HEK293 (cell line): Measurements from ENCODE around the gene GGT5.
"Not testable (repeated sequence)": the region's sequence is repeated elsewhere in the genome, so short reads cannot be mapped to it uniquely, and the experiment has no call there.

Experiments used
- CTCF ChIA-PET: fragments of 350-600 bp; formaldehyde crosslinking; extraction: SDS; loops from one replicate; lab custom pipeline; 2021; ENCODE audit warnings: antibody characterized with exemption; lab: Yijun Ruan, JAX
- POLR2A ChIA-PET: fragments of 300-600 bp; formaldehyde crosslinking; extraction: SDS; loops from one replicate; lab custom pipeline; 2020; ENCODE audit warnings: antibody characterized with exemption, inconsistent platforms; lab: Yijun Ruan, JAX
- H3K27ac ChIP-seq: fragments of 200-500 bp; sonication (Bioruptor generic); 2 replicates; pipeline ENCODE4 v1.5.1; 2014; ENCODE audit warnings: low read depth, low read length, control low read depth, inconsistent platforms; ENCODE audit errors: extremely low read depth
- H3K36me3 ChIP-seq, 2 experiments: fragments of 200-500 bp in 1 of 2; sonication (Bioruptor generic) in 1 of 2; 1 replicate in 1 of 2; 2 replicates in 1 of 2; pipeline ENCODE4 v1.5.1; 2014 to 2017; ENCODE audit warnings: inconsistent platforms in 2 of 2, low read length in 2 of 2; ENCODE audit not compliant: control insufficient read depth in 2 of 2, insufficient read depth in 1 of 2
- H3K4me1 ChIP-seq: fragments of 200-500 bp; sonication (Bioruptor generic); 2 replicates; pipeline ENCODE4 v1.5.1; 2014; ENCODE audit warnings: mild to moderate bottlenecking, low read length, inconsistent platforms; ENCODE audit not compliant: control insufficient read depth, insufficient read depth
- H3K4me3 ChIP-seq: 2 replicates; pipeline ENCODE4 v1.5.1; 2011; ENCODE audit warnings: low read depth, mild to moderate bottlenecking, control low read depth, low read length, moderate library complexity
- H3K9me3 ChIP-seq: fragments of 200-500 bp; sonication (Bioruptor generic); 2 replicates; pipeline ENCODE4 v1.5.1; 2014; ENCODE audit warnings: low read depth, low read length, inconsistent platforms; ENCODE audit not compliant: control insufficient read depth, insufficient read depth
- BCL11B ChIP-seq: fragments of 450-650 bp; formaldehyde crosslinking; IDR thresholded peaks from 2 replicates; pipeline ENCODE4 v1.5.1; 2016; ENCODE audit warnings: low read depth, missing biosample characterization, missing genetic modification characterization
- GLIS2 ChIP-seq: fragments of 450-650 bp; formaldehyde crosslinking; IDR thresholded peaks from 2 replicates; pipeline ENCODE4 v1.5.1; 2016; ENCODE audit warnings: missing biosample characterization, missing genetic modification characterization
- KLF9 ChIP-seq: fragments of 450-650 bp; formaldehyde crosslinking; IDR thresholded peaks from 2 replicates; pipeline ENCODE4 v1.5.1; 2016; ENCODE audit warnings: missing biosample characterization, missing genetic modification characterization, low read depth
- MZF1 ChIP-seq: fragments of 450-650 bp; formaldehyde crosslinking; IDR thresholded peaks from 2 replicates; pipeline ENCODE4 v1.5.1; 2017; ENCODE audit warnings: missing biosample characterization, missing genetic modification characterization, borderline replicate concordance
- SP2 ChIP-seq: fragments of 450-650 bp; formaldehyde crosslinking; IDR thresholded peaks from 2 replicates; pipeline ENCODE4 v1.5.1; 2016; ENCODE audit warnings: missing biosample characterization, missing genetic modification characterization
- SP7 ChIP-seq: fragments of 450-650 bp; formaldehyde crosslinking; IDR thresholded peaks from 2 replicates; pipeline ENCODE4 v1.5.1; 2016; ENCODE audit warnings: missing biosample characterization, missing genetic modification characterization
- YY1 ChIP-seq: fragments of 450-650 bp; formaldehyde crosslinking; IDR thresholded peaks from 2 replicates; pipeline ENCODE4 v1.5.1; 2018; ENCODE audit warnings: missing biosample characterization, missing genetic modification characterization
- ZBTB10 ChIP-seq: fragments of 450-650 bp; formaldehyde crosslinking; IDR thresholded peaks from 2 replicates; pipeline ENCODE4 v1.5.1; 2016; ENCODE audit warnings: missing biosample characterization, missing genetic modification characterization
- ZNF335 ChIP-seq: fragments of 450-650 bp; formaldehyde crosslinking; conservative IDR thresholded peaks from 2 replicates; pipeline ENCODE4 v1.5.1; 2016; ENCODE audit warnings: missing biosample characterization, missing genetic modification characterization
- ZNF473 ChIP-seq: fragments of 450-650 bp; formaldehyde crosslinking; IDR thresholded peaks from 2 replicates; pipeline ENCODE4 v1.5.1; 2017; ENCODE audit warnings: missing biosample characterization, missing genetic modification characterization
- ZNF501 ChIP-seq: fragments of 450-650 bp; formaldehyde crosslinking; IDR thresholded peaks from 2 replicates; pipeline ENCODE4 v1.5.1; 2016; ENCODE audit warnings: missing biosample characterization, missing genetic modification characterization
- ZNF610 ChIP-seq: fragments of 450-650 bp; formaldehyde crosslinking; IDR thresholded peaks from 2 replicates; pipeline ENCODE4 v1.5.1; 2016; ENCODE audit warnings: missing biosample characterization, missing genetic modification characterization, borderline replicate concordance
- ZNF660 ChIP-seq: fragments of 450-650 bp; IDR thresholded peaks from 2 replicates; pipeline ENCODE4 v1.5.1; 2018; ENCODE audit warnings: missing biosample characterization, mild to moderate bottlenecking, missing genetic modification characterization
- ZNF768 ChIP-seq: fragments of 450-650 bp; formaldehyde crosslinking; IDR thresholded peaks from 2 replicates; pipeline ENCODE4 v1.5.1; 2018; ENCODE audit warnings: missing biosample characterization, mild to moderate bottlenecking, missing genetic modification characterization
- TF ChIP-seq, protein P1 (sequence below): fragments of 450-650 bp; formaldehyde crosslinking; IDR thresholded peaks from 2 replicates; pipeline ENCODE4 v1.5.0; 2017; ENCODE audit warnings: missing biosample characterization, missing genetic modification characterization, borderline replicate concordance
- TF ChIP-seq, protein P2 (sequence below): fragments of 450-650 bp; formaldehyde crosslinking; IDR thresholded peaks from 2 replicates; pipeline ENCODE4 v1.5.1; 2016; ENCODE audit warnings: missing biosample characterization, missing genetic modification characterization, borderline replicate concordance
- TF ChIP-seq, protein P3 (sequence below): fragments of 450-650 bp; formaldehyde crosslinking; IDR thresholded peaks from 2 replicates; pipeline ENCODE4 v1.5.1; 2017; ENCODE audit warnings: missing biosample characterization, mild to moderate bottlenecking, missing genetic modification characterization, moderate library complexity

GGT5 gene

DNA sequence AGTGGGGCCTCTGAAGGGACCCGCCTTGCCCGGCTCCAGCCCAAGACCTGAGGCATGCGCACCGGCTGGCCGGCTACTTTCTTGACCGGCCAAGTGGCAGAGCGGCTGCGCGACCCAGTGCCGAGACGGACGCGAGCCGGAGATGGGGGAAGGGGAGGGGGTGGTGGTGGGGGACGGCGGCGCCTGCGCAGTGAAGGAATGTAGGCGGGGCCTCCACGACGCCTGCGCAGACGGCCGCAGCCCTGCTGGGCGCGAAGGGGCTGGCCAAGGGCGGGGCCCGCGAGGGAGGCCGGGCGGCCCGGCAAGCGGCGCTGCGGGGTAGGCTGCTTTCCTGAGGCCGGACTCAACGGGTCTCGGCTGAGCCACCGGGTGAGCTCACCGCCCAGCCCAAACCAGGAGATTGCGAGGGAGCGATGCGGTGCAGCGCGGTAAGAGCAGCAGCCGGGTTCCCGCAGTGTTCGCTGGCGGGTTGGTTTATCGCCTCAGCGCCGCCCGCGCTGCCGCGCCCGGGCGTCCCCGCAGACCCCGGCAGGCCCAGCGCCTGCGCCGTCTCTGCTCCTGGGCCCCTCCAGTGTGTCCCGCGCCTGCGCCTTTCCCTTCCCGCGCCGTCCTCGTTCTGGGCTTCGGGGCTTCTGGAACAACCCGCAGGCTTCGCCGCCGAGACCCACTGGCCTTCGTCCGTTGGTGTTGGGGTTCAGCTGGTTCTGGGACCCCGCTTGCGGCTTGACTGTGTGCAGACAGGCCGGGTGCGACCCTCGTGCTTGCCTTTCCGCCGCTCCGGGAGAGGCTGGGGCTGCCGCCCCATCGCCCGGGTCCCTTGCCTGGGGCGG lies 25.9 kb upstream of the GGT5 start, which contains the start of gene SPECC1L (continued):
- TF ChIP-seq GLIS2 (tag by site-specific recombination) (peak; percentile 65), ZNF501 (tag by site-specific recombination) (peak; percentile 27; the same call in 1 of the 2 replicates), SP2 (tag by site-specific recombination) (peak; percentile 42; the same call in 1 of the 2 replicates), ZNF473 (tag by site-specific recombination) (no peak), SP7 (tag by site-specific recombination) (peak; percentile 65; the same call in 1 of the 2 replicates), BCL11B (tag by site-specific recombination) (no peak), ZNF660 (tag by site-specific recombination) (peak; percentile 72), YY1 (tag by site-specific recombination) (0 out of 2 replicates have a peak, but pooled peaks have one; percentile 29), KLF9 (tag by site-specific recombination) (no peak), ZNF610 (0 out of 2 replicates have a peak, but pooled peaks have one; percentile 58), MZF1 (0 out of 2 replicates have a peak, but pooled peaks have one; percentile 38), ZBTB10 (peak; percentile 66; the same call in 1 of the 2 replicates), ZNF768 (tag by site-specific recombination) (no peak), ZNF335 (tag by site-specific recombination) (peak; percentile 89)
- TF ChIP-seq, protein P1, sequence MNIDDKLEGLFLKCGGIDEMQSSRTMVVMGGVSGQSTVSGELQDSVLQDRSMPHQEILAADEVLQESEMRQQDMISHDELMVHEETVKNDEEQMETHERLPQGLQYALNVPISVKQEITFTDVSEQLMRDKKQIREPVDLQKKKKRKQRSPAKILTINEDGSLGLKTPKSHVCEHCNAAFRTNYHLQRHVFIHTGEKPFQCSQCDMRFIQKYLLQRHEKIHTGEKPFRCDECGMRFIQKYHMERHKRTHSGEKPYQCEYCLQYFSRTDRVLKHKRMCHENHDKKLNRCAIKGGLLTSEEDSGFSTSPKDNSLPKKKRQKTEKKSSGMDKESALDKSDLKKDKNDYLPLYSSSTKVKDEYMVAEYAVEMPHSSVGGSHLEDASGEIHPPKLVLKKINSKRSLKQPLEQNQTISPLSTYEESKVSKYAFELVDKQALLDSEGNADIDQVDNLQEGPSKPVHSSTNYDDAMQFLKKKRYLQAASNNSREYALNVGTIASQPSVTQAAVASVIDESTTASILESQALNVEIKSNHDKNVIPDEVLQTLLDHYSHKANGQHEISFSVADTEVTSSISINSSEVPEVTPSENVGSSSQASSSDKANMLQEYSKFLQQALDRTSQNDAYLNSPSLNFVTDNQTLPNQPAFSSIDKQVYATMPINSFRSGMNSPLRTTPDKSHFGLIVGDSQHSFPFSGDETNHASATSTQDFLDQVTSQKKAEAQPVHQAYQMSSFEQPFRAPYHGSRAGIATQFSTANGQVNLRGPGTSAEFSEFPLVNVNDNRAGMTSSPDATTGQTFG (tag by site-specific recombination): no peak
- TF ChIP-seq, protein P2, sequence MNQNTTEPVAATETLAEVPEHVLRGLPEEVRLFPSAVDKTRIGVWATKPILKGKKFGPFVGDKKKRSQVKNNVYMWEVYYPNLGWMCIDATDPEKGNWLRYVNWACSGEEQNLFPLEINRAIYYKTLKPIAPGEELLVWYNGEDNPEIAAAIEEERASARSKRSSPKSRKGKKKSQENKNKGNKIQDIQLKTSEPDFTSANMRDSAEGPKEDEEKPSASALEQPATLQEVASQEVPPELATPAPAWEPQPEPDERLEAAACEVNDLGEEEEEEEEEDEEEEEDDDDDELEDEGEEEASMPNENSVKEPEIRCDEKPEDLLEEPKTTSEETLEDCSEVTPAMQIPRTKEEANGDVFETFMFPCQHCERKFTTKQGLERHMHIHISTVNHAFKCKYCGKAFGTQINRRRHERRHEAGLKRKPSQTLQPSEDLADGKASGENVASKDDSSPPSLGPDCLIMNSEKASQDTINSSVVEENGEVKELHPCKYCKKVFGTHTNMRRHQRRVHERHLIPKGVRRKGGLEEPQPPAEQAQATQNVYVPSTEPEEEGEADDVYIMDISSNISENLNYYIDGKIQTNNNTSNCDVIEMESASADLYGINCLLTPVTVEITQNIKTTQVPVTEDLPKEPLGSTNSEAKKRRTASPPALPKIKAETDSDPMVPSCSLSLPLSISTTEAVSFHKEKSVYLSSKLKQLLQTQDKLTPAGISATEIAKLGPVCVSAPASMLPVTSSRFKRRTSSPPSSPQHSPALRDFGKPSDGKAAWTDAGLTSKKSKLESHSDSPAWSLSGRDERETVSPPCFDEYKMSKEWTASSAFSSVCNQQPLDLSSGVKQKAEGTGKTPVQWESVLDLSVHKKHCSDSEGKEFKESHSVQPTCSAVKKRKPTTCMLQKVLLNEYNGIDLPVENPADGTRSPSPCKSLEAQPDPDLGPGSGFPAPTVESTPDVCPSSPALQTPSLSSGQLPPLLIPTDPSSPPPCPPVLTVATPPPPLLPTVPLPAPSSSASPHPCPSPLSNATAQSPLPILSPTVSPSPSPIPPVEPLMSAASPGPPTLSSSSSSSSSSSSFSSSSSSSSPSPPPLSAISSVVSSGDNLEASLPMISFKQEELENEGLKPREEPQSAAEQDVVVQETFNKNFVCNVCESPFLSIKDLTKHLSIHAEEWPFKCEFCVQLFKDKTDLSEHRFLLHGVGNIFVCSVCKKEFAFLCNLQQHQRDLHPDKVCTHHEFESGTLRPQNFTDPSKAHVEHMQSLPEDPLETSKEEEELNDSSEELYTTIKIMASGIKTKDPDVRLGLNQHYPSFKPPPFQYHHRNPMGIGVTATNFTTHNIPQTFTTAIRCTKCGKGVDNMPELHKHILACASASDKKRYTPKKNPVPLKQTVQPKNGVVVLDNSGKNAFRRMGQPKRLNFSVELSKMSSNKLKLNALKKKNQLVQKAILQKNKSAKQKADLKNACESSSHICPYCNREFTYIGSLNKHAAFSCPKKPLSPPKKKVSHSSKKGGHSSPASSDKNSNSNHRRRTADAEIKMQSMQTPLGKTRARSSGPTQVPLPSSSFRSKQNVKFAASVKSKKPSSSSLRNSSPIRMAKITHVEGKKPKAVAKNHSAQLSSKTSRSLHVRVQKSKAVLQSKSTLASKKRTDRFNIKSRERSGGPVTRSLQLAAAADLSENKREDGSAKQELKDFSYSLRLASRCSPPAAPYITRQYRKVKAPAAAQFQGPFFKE (tag by site-specific recombination): no peak
- TF ChIP-seq, protein P3, sequence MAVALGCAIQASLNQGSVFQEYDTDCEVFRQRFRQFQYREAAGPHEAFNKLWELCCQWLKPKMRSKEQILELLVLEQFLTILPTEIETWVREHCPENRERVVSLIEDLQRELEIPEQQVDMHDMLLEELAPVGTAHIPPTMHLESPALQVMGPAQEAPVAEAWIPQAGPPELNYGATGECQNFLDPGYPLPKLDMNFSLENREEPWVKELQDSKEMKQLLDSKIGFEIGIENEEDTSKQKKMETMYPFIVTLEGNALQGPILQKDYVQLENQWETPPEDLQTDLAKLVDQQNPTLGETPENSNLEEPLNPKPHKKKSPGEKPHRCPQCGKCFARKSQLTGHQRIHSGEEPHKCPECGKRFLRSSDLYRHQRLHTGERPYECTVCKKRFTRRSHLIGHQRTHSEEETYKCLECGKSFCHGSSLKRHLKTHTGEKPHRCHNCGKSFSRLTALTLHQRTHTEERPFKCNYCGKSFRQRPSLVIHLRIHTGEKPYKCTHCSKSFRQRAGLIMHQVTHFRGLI (tag by site-specific recombination): peak; percentile 86

DNA sequence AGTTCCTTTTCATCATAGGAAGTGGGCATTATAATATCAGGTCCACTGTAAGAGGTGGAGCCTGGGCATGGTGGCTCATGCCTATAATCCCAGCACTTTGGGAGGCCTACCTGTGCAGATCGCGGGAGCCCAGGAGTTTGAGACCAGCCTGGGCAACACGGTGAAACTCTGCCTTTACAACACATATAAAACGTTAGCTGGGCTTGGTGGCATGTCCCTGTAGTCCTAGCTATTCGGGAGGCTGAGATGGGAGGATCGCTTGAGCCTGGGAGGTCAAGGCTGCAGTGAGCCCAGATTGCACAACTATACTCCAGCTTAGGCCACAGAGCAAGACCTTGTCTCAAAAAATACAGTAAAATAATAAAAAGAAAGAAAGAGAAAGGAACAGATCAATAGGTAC lies 21.6 kb upstream of the GGT5 start:
- H3K4me3 ChIP-seq, POLR2A ChIA-PET, H3K4me1 ChIP-seq, H3K36me3 ChIP-seq, H3K27ac ChIP-seq, H3K9me3 ChIP-seq: not testable (repeated sequence)
- CTCF ChIA-PET: interaction anchor here (1.1 kb wide), 1 partner anchor 24 kb away, joined by 3 read pairs; no protein-coding TSS in a partner anchor
